Measurements from ENCODE around the gene STRADB.
"Not testable (repeated sequence)": the region's sequence is repeated elsewhere in the genome, so short reads cannot be mapped to it uniquely, and the experiment has no call there.

STRADB gene, protein sequence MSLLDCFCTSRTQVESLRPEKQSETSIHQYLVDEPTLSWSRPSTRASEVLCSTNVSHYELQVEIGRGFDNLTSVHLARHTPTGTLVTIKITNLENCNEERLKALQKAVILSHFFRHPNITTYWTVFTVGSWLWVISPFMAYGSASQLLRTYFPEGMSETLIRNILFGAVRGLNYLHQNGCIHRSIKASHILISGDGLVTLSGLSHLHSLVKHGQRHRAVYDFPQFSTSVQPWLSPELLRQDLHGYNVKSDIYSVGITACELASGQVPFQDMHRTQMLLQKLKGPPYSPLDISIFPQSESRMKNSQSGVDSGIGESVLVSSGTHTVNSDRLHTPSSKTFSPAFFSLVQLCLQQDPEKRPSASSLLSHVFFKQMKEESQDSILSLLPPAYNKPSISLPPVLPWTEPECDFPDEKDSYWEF

DNA sequence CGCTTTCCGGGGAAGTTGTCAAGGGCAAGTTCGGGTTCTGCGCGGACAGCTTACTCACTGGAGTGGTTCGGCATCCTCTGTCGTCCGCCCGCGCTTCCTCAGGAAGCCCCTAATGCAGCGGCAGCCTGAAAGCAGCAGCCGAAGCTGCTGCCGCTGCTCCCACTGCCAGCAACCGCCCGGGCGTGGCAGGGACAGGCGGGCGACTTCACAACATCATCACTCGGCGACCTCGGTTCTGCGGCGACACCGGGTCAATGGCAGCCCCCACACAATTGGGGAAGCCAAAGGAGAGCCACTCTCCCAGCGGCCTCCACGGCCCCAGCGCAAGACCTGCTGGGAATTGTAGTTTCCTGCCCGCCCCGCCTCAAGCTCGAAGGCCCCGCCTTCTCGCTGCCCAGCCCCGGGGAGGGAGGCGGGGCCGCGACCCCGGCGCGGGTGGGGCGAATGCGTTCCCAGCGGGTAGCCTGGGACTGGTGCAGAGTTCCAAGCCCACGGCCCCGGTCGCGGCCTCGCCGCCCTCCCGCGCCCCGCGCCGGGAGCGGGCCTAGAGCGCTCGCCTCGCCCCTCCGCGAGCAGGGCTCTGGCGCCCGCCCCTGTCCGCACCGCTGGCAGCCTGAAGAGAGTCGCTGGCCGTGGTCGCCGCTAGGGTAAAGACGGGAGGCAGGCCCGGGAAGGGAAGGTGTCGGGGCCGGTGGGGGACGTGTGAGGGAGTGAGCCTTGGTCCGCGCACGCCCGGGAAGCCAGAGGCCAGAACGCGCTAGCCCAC lies at the start of gene STRADB, which contains the start of gene TRAK2:
TSS of gene STRADB (plus strand) at position 449 of the 766 bp plus-strand sequence. CDS start 3,101 bp downstream, outside the sequence.
TSS of gene TRAK2 (minus strand) at position 167 of the 766 bp plus-strand sequence. CDS start 30,951 bp downstream, outside the sequence.
- peak; percentile 94 to 95 for DNase-seq (ENCODE audit: low read depth in 2 of 2)

DNA sequence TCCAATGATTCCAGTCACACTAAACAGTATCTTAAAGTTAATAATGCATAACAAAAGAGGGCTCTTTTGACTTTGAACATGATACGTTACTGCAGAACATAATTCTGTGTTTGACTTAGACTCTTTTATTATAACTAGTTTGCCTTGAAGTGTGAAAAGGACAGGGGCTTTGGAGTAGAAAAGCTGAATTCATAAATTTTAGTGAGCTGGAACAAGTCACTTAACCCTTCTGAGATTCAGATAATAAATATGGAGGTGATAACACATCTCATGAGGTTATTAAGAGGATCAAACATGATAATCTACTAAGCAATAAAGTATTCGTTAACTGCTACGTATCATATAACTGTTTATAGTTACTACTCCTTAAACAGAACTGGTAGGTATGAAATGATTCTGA lies 49.7 kb upstream of the STRADB start:
- no peak for DNase-seq (ENCODE audit: low read depth in 2 of 2)

DNA sequence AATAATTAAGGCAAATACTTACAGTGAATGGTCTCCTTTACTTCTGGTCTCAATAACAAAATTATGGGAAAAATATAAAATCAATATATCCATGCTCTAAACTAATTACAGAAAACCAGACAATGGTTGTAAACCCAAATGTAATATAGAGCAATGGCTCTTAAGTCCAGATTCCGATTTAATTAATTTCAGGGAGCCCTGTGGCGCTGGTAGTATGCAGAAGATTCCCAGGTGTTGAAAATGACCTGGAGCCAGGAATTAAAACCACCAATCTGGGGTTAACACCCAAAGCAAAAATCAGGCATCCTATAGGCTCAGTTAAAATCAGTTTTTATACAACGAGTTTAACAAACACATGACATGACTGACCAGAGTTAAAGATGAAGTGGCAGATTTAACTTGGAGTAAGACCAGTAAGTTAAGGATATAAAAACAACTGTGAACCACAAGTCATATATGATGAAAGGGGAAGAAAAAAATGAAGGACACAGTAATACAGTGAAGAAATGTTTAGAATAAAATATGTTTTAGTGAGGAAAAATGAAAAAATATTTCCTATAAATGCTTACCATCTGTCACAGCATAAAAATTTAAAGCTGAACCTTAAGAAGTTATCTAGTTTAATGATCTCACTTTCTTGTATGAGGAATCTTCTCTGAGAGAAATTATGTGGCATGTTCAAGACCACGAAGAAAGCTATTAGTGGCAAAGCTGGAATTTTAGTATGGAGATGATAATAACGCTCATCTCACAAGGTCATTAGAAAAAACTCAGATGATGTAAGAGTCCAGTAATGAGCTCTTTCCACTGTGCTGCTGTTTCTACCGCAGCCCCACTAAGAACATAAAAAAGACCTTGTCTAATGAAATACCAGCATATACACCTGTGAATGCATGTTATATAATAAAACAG lies 48.6 kb upstream of the STRADB start:
- DNase-seq (ENCODE audit: low read depth in 2 of 2): no peak

DNA sequence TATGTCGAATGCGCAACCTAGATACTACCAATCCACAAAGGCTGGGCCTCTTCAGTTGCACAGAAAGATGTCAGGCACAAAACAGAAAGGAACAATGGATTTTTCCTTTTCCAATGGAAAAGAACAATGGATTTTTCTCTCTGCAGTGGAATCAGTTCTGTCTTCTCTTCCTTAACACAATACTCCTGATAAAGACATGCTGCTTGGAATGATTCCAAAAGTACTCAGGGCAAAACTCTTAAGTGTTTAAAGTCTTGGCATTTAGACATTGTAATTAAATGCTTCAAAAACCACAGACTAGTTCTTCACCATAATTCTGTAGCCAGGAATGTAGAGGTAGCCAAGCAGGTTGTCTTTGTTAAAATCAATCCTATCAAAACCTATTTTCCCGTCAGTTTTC lies 47.7 kb upstream of the STRADB start:
- no peak for DNase-seq (ENCODE audit: low read depth in 2 of 2)

DNA sequence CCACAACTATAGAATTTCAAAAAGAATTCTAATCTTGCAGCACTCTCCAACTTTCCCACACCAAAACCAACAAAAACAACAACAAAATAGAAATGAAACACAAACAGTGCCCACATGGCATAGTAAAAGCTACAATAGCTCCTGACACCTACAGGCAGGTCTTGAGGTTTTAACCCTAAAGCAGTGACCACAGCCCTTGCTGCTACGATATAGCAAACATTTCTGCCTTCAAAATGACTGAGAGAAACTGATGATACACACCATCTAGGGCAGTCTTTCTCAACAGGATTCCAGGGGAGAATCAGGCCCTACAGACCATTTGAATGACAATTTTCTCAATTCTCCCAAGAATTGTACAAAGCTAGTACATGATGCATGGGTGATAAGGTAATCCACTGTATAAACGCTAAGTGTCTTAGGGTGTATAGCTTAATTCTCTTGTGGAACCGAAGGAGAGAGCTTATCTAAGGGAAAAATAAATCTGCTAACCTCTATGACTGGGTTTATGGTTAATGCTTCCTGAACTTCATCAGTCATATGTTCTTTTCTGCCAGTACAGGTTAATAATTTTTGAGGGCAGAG lies 46.8 kb upstream of the STRADB start:
- DNase-seq (ENCODE audit: low read depth in 2 of 2): no peak

DNA sequence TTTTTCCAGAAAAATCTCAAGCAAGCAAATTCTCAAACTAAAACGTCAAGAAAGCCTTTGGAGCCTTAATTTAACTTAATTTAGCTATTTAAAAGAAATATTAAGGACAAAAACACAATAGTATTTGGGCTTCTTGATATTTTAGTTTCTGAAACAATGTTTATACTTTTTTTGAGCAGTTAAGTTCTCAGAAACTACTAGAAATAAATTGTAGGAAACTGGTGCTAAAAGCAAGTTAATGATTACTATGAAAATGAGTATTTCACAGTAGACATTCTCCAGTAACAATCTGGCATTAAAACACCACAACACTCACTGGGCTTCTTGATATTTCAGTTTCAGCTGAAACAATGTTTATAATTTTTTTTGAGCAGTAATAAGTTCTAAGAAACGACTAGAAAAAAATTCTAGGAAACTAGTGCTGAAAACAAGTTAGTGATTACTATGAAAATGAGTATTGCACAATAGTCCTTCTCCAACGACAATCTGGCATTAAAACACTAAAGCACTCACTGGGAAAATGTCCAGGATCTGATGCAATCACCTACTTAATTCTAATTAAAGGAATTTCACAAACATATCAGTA lies 45.4 kb upstream of the STRADB start:
- DNase-seq (ENCODE audit: low read depth in 2 of 2): no peak

DNA sequence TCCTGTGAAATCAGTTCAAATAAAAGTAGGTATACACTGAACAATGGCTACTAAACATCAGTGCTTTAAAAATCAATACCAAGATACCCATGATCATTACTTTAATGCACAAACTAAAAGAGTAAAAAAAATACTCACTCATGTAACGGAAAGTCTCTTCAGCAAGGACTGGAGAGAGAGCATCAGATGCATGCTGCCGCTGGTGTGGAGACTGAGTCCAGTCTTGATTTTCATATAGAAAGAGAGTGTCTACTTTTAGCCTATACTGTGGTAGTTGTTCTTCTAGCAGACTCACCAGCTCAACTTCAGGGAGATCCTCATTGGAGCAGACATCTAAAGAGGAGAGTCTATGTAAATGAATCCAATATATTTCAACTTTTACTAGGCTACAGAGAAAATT lies 44.3 kb upstream of the STRADB start:
- DNase-seq (ENCODE audit: low read depth in 2 of 2): no peak

DNA sequence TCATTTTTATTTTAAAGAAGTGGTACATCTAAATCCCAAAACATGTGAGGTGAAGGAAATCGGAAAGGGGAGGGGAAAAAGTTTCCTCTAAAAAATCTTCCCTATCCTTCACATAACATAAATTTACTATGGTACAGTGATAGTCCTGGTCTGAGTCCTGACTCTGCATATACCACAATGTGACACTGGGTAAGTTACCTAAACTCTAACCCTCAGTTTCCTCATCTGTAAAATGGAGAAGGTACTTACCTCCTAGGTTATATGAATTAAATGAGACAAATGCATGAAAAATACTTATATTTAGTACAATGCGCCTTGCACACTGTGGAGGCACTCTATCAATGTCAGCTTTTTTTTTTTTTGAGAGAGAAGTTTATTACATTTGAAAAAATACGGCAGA lies 42.6 kb upstream of the STRADB start:
- DNase-seq (ENCODE audit: low read depth in 2 of 2): no peak

DNA sequence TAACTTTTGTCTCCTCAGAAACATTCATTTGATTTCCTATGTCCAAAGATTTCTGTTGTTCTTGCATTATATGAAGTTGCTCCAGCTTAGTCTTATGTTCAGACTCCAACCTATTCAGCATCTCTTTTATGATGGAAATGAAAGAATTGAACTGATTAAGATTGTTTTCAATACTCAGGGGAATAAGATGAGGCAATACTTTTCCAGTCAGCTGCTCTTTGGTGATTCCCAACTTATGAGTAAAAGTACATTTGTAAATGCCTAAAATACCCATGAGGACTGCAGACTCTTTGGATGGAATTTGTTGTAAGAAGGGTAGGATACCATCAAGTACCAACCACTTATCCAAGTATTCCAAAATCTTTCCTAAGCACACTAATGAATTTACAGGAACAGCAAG lies 40.1 kb upstream of the STRADB start:
- DNase-seq (ENCODE audit: low read depth in 2 of 2): no peak

DNA sequence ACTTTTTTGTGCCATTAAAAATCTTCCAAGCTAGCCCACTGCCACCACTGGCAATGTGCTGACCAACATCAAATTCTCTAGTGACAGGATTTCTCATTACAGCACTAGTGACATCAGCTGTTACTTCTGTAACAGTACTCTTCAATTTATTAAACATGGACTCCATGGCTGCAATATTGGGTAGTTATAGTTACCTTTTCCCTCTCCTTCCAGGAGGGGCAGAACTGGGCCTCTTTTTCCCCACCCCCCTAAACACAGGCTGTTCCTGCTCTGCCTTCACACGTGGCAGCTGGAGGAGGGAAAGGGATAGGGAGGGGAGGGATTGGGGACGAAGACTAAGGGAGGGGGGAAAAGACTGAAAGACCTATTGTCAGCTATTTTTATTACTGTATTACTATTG lies 38.4 kb upstream of the STRADB start:
- no peak for DNase-seq (ENCODE audit: low read depth in 2 of 2)

DNA sequence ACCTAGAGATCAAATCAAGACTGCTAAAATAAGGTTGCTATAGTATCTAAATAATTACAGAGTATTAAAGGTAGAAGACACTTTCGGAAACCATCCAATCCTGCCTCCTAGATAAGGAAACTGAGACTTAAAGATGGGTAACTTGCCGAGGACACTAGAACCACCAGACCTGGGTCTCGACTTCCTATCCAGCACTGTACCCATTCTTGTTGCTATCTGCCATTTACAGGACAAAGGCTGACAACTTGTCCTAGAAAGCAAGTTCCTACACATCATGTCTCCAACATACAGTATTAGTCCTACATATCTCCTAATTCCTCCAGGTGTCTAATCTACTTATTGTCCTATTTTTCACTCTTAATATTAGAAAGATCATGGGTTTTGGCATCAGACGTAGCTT lies 38.0 kb upstream of the STRADB start:
- no peak for DNase-seq (ENCODE audit: low read depth in 2 of 2)

DNA sequence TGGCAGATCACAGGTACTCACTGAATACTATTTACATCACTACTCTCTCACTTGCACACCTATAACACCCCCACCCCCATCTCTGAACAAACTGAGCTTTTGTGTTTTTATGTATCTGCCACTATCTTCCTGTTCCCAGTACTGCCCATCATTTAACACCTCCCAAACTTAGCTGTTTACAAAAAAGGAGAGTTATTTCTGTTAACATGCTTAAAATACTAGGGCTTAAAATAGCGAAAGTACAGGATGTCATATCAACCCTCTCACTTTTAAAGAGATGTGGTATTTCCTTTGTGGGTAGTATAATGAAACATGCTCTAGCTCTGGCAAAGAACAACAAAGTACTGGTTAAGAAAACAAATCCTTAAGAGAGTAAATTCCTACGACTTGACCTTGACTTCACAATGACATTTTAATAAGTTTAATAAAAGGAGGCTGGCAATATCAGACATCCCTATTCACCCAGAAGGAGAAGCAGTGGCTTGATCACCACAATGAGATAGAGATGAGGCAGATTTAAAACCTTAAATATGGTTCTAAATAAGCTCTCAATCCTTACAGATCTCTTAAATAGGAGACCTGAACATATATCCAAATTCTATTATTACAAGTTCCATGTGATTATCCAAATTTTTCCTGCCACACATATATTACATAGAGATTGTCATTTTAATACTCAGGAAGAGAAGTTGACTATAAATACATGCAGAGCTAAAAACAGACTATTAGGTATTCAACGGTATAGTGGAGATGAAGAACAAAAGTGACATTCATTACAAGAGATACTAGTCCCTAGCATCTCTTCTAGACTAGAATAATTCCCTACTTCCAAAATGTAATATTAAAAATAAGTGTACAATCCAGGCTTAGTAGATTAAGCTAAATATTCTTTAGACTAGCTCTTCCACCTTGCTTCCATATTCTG lies 37.2 kb upstream of the STRADB start:
- DNase-seq (ENCODE audit: low read depth in 2 of 2): no peak

DNA sequence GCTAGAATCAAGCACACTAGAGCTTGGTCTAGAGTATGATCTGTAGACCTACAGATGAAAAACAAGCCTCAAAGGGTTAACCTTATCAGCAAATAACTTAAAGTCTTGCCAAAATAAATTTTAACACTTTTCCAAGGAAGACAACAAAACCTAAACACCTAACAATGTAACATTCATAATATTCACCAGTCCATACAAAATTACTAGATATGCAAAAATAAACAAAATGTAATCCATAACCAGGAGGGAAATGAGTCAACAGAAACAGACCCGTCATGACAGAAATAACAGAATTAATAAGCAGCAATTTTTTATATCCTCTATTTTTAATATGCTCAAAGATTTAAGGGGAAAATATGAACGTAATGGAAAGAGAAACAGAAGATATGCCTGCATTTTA lies 36.4 kb upstream of the STRADB start:
- DNase-seq (ENCODE audit: low read depth in 2 of 2): no peak

DNA sequence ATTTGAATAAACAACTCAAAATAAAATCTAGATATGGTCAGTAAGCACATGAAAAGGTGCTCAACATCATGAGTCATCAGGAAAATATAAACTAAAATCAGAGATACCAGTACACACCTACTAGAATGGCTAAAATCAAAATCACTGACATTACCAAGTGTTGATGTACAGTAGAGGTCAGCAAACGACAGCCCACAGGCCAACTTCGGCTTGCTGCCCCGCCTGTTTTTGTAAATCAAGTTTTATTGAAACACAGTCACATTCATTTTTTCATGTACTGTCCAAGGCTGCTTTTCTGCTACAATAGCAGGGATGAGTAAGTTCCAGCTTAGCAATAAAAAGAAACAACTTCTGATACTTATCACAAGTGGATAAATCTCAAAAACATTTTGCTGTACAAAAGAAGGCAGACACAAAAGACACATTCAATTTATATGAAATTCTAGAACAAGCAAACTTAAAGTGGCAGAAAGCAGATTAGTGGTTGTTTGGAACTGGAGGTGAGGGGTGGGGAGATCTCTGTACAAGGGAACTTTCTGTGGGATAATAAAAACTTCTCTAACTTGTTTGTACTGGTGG lies 32.4 kb upstream of the STRADB start:
- no peak for DNase-seq (ENCODE audit: low read depth in 2 of 2)

DNA sequence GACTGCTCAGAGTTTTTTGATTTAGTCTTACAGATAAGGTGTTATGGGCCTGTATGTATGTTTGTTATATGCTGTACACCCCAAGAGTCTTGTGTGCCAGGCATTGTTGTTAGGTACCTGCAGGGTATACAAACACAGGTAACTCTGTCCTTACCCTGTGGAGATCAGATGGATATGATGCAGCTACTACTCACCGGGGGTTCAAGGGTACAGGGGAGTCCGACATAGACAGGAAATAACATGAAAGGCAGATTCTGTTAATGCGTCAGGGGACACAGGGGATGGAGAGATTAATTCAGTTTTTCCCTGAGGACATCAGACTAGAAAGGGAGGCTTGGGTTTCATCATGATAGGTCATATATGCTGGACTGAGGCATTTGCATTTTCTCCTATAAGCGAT lies 31.6 kb upstream of the STRADB start:
- DNase-seq (ENCODE audit: low read depth in 2 of 2): no peak

DNA sequence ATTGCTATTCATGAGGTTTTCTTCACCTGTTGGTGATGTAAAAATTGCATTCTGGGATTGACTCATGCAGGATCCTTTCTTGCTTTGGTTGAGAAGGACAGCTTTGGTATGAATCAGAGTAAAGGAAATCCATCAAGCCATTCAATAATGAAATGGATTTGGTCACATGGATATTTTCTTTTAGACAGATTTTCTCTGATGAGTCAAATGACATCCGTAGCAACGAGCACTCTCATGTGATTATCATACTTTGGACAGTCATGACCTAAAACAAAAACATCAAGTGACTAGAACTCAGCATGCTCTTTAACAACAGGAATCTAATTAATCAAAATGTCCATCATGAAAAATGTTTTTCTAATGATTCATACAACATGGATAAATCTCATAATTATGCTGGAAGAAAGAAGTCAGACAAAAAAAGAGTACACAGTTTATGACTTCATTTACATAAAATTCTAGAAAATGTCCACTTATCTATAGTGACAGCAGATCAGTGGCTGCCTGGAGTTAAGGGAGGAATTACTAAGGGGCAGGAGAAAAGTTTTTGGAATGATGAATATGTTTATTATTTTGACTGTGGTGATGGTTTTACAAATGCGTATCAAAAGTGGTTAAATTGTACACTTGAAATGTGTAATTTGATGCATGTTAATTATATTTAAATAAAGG lies 31.0 kb upstream of the STRADB start:
- no peak for DNase-seq (ENCODE audit: low read depth in 2 of 2)

DNA sequence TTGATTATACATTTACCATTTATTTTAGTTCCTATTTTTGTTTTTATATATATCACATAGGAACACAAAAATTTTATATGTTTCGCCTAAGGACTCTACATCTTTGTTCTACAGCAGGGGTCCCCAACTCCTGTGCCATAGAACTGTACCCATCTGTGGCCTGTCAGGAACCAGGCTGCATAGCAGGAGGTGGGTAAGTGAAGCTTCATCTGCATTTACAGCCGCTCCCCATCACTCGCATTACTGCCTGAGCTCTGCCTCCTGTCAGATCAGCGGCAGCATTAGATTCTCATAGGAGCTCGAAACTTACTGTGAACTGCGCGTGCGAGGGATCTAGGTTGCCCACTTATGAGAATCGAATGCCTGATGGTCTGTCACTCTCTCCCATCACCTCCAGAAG lies 25.6 kb upstream of the STRADB start:
- no peak for DNase-seq (ENCODE audit: low read depth in 2 of 2)

DNA sequence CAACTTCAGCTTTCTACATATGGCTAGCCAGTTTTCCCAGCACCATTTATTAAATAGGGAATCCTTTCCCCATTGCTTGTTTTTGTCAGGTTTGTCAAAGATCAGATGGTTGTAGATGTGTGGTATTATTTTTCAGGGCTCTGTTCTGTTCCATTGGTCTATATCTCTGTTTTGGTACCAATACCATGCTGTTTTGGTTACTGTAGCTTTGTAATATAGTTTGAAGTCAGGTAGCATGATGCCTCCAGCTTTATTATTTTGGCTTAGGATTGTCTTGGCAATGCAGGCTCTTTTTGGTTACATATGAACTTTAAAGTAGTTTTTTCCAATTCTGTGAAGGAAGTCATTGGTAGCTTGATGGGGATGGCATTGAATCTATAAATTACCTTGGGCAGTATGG lies 23.2 kb upstream of the STRADB start:
- DNase-seq (ENCODE audit: low read depth in 2 of 2): not testable (repeated sequence)

DNA sequence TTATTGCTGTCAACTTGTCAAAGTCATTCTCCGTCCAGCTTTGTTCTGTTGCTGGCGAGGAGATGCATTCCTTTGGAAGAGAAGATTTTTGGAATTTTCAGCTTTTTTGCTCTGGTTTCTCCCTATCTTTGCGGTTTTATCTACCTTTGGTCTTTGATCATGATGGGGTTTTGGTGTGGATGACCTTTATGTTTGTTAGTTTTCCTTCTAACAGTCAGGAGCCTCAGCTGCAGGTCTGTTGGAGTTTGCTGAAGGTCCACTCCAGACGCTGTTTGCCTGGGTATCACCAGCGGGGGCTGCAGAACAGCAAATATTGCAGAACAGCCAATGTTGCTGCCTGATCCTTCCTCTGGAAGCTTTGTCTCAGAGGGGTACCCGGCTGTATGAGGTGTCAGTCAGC lies 21.7 kb upstream of the STRADB start:
- DNase-seq (ENCODE audit: low read depth in 2 of 2): not testable (repeated sequence)
